GM12864 (cell line): Measurements from ENCODE around the gene RBCK1.
A peak's percentile ranks its signal among the peaks of the same experiment; 100 is the strongest.
"Not testable (repeated sequence)": the region's sequence is repeated elsewhere in the genome, so short reads cannot be mapped to it uniquely, and the experiment has no call there.

Source experiments
- DNase-seq: peaks from one replicate; pipeline ENCODE4 v3.0.0-alpha.2; 2011; ENCODE audit warnings: low read depth
- H3K4me3 ChIP-seq: 2 replicates; pipeline ENCODE4 v1.5.1; 2011; ENCODE audit warnings: mild to moderate bottlenecking, low read depth, low read length, control low read depth
- TF ChIP-seq, protein P1 (sequence below): IDR thresholded peaks from 2 replicates; pipeline ENCODE4 v1.5.1; 2011; ENCODE audit warnings: low read depth, mild to moderate bottlenecking, moderate library complexity, low read length, control low read depth, inconsistent platforms; ENCODE audit errors: missing control alignments

Gene RBCK1

DNA sequence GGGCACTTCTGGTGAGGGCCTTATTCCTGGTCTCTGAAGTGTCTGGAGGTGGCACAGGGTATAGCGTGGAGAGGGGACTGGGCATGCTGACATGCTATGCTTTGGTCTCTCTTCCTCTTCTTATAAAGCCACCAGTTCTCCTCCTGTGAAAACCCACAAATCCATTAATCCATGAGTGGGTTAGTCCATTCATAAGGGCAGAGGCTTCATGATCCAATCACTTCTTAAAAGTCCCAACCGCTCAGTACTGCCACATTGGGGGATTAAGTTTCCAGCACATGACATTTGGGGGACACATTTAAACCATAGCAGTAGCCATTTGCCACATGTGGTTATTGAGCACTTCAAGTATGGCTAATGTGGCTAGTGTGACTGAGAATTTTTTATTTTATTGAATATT lies 31.3 kb upstream of the RBCK1 start:
- TF ChIP-seq, protein P1, sequence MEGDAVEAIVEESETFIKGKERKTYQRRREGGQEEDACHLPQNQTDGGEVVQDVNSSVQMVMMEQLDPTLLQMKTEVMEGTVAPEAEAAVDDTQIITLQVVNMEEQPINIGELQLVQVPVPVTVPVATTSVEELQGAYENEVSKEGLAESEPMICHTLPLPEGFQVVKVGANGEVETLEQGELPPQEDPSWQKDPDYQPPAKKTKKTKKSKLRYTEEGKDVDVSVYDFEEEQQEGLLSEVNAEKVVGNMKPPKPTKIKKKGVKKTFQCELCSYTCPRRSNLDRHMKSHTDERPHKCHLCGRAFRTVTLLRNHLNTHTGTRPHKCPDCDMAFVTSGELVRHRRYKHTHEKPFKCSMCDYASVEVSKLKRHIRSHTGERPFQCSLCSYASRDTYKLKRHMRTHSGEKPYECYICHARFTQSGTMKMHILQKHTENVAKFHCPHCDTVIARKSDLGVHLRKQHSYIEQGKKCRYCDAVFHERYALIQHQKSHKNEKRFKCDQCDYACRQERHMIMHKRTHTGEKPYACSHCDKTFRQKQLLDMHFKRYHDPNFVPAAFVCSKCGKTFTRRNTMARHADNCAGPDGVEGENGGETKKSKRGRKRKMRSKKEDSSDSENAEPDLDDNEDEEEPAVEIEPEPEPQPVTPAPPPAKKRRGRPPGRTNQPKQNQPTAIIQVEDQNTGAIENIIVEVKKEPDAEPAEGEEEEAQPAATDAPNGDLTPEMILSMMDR, result no peak
- H3K4me3 ChIP-seq, result no peak overlapping the region
- no peak for DNase-seq

DNA sequence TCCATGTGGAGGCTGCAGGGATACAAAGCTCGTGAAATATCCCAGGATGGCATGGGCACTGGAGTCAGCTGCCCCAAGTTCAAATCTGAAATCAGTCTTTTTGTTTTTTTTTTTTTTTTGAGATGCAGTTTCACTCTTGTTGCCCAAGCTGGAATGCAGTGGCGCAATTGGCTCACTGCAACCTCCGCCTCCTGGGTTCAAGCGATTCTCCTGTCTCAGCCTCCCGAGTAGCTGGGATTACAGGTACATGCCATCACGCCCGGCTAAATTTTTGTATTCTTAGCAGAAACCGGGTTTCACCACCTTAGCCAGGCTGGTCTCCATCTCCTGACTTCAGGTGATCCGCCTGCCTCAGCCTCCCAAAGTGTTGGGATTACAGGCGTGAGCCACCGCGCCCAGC lies 30.5 kb upstream of the RBCK1 start:
- not testable (repeated sequence) for H3K4me3 ChIP-seq, DNase-seq

DNA sequence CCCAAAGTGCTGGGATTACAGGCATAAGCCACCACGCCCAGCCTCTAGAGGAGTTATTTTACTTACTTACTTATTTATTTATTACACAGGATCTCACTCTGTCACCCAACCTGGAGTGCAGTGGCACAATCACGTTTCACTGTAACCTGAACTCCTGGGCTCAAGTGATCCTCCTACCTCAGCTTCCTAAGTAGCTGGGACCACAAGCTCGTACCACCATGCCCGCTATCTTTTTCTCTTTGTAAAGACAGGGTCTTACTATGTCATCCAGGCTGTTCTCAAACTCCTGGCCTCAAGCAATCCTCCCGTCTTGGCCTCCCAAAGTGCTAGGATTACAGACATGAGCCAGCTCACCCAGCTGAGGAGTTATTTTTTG lies 29.1 kb upstream of the RBCK1 start:
- no peak overlapping the region for H3K4me3 ChIP-seq
- DNase-seq, result no peak
- TF ChIP-seq, protein P1, result no peak

DNA sequence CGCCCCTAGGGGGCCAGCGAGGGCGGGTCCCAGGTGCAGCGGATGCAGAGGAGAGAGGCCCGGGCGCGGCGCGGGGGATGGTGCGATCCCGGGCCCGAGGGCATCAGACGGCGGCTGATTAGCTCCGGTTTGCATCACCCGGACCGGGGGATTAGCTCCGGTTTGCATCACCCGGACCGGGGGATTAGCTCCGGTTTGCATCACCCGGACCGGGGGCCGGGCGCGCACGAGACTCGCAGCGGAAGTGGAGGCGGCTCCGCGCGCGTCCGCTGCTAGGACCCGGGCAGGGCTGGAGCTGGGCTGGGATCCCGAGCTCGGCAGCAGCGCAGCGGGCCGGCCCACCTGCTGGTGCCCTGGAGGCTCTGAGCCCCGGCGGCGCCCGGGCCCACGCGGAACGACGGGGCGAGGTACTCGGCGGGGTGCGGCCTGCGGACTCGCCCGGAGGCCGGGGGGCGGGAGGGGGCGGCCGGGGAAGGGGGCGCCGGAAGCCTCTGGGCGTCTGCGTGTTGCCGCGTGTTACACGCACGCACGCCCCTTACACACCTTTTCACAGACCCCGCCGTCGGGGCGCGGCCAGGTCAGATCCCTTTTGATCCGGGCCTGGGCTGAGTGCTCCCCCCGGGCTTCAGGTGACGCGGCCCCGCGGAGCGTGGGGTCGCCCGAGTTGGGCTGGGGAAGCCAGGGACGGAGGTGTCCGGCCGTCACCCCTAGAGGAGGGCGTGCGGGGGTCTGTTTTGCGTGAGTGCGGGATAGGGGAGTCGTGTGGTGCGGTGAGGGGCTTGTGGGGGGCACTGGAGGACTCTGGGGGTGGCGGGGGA lies 27.1 kb upstream of the RBCK1 start:
- H3K4me3 ChIP-seq, result peak overlapping the region; percentile 85
- DNase-seq, result peak; percentile 26
- TF ChIP-seq, protein P1, result no peak

DNA sequence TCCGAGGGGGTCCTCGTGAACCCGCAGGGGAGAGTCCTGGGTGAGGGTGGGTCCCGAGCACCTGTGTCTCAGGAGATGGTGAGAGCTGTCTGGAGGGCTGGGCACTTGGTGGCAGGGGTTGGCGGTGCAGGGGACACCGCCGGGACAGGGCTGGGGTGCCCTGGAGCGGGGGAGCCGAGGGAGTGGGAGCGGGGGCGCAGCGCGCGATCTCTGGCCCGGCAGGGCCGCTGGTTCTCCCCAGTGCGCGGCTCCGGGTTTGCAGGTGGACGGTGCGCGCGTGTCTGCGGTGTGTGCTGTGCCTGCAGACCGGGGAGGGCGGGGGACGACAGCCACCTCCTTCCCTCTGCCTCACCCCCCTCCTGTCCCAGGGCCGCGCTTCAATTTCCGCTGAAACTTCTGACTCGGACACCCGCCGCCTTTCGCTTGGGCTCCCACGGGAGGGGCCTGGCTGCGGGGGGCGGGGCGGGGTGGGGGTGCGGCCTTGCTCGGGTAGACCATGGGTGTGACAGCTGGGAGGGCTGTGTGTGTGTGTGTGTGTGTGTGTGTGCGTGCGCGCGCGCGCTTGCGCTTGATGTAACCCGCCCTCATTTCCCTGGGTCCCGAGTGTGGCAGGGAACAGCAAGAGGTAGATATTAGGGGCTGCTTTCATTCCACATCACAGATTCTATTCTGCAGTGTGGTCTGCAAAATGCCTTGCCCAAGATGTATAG lies 26.4 kb upstream of the RBCK1 start:
- DNase-seq, result peak; percentile 76
- TF ChIP-seq, protein P1, result no peak
- H3K4me3 ChIP-seq, result peak overlapping the region; percentile 85

DNA sequence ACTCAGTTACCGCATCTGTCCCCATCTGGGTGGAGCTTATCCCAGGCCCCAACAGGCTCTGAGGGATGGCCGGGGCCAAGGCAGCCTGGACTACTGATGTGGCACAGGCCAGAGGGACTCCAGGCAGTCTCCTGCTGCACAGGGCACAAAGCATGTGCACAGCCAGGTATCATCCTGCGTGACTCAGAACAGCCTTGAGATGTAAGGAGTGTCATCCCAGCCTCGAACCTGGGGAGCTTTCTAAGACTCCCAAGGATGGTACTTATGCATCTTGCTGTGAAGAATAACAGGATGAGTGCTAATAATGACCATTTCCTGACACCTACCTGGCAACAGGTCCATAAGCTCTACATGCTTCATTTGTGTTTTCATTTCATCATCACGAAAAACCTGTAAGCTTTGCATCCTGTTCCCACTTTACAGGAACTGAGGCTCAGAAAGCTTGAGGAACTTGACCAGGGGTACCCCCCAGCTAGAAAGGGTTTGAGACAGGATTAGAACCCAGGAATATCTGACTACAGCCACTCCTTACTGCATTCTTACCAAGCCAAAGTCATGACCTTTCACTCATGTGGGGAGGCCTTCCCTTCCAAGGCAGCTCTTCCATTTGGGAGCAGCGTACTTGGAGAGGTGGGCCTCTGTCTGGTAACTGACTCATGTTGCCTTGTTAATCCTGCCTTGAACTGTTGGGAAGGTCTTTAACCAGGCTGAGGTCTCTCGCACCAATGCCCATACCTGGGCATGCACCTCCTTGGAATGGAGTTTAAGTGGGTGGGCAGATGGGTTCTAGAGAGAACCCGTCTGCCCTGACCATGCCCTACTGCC lies 25.6 kb upstream of the RBCK1 start:
- peak overlapping the region; percentile 29 for H3K4me3 ChIP-seq
- no peak for DNase-seq
- TF ChIP-seq, protein P1, result no peak

DNA sequence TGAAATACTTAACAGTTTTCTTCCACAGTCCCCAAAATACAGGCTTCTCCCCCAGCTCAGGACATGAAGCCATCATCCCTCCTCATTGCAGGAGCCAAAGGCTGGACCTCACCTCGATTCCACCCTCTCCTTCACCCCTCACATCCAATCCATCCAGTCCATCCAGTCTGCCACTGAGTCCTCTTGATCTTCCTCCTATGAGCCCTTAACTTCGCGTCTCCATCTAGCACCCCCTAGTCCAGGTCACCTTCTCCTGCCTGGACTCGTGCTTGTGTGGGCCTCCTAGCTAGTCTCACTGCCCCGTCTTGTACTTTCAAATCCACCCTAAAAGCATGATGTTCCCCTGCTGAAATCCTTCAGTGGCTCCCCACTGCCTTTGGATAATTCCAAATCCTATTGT lies 24.2 kb upstream of the RBCK1 start:
- H3K4me3 ChIP-seq, result no peak overlapping the region
- TF ChIP-seq, protein P1, result no peak
- DNase-seq, result no peak
